Colonic mucosa (tissue), 4 donors: Measurements from ENCODE around the gene MAN2B1. TPM values are rescaled to one million over a fixed set of nuclear protein-coding genes. Genes with fewer than 3 reads are reported as not detected.

Experiments
- DNase-seq: peaks from one replicate; pipeline ENCODE4 v3.0.0-alpha.2; 2020
- H3K27ac ChIP-seq: fragments of 200-600 bp; one replicate; pipeline ENCODE4 v1.8.0; 2021
- H3K27me3 ChIP-seq: fragments of 200-600 bp; one replicate; pipeline ENCODE4 v1.8.0; 2021
- H3K36me3 ChIP-seq: fragments of 200-600 bp; one replicate; pipeline ENCODE4 v1.8.0; 2021
- H3K4me1 ChIP-seq: fragments of 200-600 bp; one replicate; pipeline ENCODE4 v1.8.0; 2021; ENCODE audit warnings: mild to moderate bottlenecking
- H3K4me3 ChIP-seq: fragments of 200-600 bp; one replicate; pipeline ENCODE4 v1.8.0; 2021
- H3K9ac ChIP-seq, 2 donors: one replicate each; pipeline ENCODE4 v1.7.0; 2013; ENCODE audit warnings: control low read depth in 2 of 2, low read depth in 2 of 2, low read length in 2 of 2
- H3K9me3 ChIP-seq: fragments of 200-600 bp; one replicate; pipeline ENCODE4 v1.8.0; 2021
- intact Hi-C: fragments of 100-400 bp; cut with DNase I; formaldehyde crosslinking; loops from one replicate; pipeline ENCODE4 v1.14.1; 2022
- total RNA-seq, 2 donors: library from RNA; stranded (reverse); fragmentation: NEBNext Ultra II Directional in 1 of 2; extraction: Animal tissue kit (Norgen Biotek cat#: 25700) in 1 of 2; gene quantifications; one replicate each; pipeline ENCODE4 v1.2.1, GENCODE V29; 2021
- TF ChIP-seq, protein P1 (sequence below): fragments of 200-600 bp; IDR thresholded peaks from one replicate; pipeline ENCODE4 v1.8.0; 2022; ENCODE audit warnings: antibody characterized with exemption, mild to moderate bottlenecking
- donor health status: healthy.
- donor health status: DM: no; HTN: no; CAD: no.
- donor health status: DM: no; HTN: no; CAD: no.

MAN2B1 gene
- total RNA-seq, 2 donors from 2014 or later, result 51.7 to 67.4 TPM

DNA sequence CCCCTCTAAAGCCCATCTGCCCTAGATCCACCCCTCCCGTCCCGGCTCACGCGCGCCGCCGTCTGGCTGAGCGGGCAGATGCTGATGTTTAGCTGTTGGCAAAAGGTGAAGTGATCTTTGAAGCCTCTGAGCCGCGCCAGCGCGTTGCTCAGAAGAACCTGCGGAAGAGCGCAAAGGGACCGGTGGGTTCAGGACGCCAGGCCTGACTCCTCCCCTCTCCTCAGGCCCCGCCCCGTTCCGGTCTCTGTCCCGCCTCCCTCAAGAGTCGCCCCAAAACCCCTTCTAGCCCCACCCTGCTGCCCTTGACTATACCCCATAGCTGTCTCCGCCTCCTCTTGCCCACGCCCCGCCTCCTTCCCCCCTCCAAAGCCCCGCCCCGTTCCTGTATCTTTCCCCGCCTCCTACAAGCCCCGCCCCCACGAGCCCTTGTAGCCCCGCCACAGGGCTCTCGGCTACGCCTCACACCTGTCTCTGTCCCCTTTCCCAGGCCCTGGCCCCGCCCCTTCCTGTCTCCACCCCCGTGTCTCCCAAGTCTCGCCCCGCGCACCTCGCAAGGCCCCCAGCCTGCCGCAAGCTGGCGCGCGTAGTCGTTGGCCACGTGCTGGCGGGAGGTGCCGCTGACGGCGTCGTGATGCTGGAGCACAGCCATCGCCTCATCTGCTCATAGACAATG is 9.5 kb downstream of the MAN2B1 start:
- H3K9me3 ChIP-seq, result no peaks in the 10 kb centered on the region
- H3K9ac ChIP-seq, result no peak overlapping the region
- no peak overlapping the region for H3K27ac ChIP-seq
- TF ChIP-seq, protein P1, sequence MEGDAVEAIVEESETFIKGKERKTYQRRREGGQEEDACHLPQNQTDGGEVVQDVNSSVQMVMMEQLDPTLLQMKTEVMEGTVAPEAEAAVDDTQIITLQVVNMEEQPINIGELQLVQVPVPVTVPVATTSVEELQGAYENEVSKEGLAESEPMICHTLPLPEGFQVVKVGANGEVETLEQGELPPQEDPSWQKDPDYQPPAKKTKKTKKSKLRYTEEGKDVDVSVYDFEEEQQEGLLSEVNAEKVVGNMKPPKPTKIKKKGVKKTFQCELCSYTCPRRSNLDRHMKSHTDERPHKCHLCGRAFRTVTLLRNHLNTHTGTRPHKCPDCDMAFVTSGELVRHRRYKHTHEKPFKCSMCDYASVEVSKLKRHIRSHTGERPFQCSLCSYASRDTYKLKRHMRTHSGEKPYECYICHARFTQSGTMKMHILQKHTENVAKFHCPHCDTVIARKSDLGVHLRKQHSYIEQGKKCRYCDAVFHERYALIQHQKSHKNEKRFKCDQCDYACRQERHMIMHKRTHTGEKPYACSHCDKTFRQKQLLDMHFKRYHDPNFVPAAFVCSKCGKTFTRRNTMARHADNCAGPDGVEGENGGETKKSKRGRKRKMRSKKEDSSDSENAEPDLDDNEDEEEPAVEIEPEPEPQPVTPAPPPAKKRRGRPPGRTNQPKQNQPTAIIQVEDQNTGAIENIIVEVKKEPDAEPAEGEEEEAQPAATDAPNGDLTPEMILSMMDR, result no peak
- no peaks in the 10 kb centered on the region for H3K27me3 ChIP-seq
- H3K36me3 ChIP-seq, result no peaks in the 10 kb centered on the region
- DNase-seq, result no peak
- H3K4me3 ChIP-seq, result no peak overlapping the region
- H3K4me1 ChIP-seq, result no peaks in the 10 kb centered on the region
- intact Hi-C loops, result no loop called here

DNA sequence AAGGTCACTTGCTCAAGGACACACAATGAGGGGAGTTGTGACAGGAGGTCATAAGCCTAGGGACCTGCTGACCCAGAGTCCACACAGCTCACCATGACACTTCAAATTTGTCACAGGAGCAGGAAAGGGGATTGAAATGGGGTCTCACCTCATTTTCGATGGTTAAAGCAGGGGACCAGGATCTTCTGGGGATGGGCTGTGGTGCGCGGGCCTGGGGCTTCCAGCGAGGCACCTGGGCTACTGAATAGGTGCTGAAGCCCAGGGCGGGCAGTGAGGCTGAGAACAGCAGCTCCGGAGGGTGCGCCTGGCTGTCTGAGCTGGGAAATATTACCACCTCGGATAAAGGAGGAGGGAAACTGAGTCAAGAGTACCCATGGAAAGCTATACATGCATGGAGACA is 11.0 kb downstream of the MAN2B1 start:
- no peaks in the 10 kb centered on the region for H3K27me3 ChIP-seq
- H3K27ac ChIP-seq, result no peak overlapping the region
- no peaks in the 10 kb centered on the region for H3K4me1 ChIP-seq
- no peaks in the 10 kb centered on the region for H3K9me3 ChIP-seq
- TF ChIP-seq, protein P1, result no peak
- DNase-seq, result no peak
- no peak overlapping the region for H3K4me3 ChIP-seq
- H3K9ac ChIP-seq, result no peak overlapping the region
- intact Hi-C loops, result no loop called here
- H3K36me3 ChIP-seq, result no peaks in the 10 kb centered on the region

DNA sequence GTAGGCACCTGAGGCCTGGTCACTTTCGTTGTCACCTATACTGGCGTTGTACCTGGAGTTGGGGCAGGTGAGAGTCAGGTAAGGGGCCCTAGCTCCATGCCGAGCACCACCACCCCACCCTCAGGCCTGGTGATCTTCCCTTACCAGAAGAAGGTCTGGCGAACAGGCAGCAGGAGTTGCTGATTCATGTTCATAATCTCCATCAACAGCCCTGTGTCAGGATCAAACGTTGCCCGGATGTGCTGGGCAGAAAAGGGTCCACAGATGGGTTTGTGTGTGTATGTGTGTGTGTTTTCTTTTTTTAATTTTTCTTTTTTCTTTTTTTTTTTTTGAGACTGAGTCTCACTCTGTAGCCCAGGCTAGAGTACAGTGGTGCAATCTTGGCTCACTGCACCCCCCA is 14.3 kb downstream of the MAN2B1 start:
- Histone ChIP-seq H3K4me1 (peaks cover 3% of the 10 kb centered on the region), H3K4me3 (no peak overlapping the region), H3K9ac (no peak overlapping the region), H3K36me3 (no peaks in the 10 kb centered on the region), H3K27me3 (no peaks in the 10 kb centered on the region), H3K27ac (no peak overlapping the region), H3K9me3 (no peaks in the 10 kb centered on the region)
- intact Hi-C loops, result no loop called here
- no peak for DNase-seq
- TF ChIP-seq, protein P1, result no peak

DNA sequence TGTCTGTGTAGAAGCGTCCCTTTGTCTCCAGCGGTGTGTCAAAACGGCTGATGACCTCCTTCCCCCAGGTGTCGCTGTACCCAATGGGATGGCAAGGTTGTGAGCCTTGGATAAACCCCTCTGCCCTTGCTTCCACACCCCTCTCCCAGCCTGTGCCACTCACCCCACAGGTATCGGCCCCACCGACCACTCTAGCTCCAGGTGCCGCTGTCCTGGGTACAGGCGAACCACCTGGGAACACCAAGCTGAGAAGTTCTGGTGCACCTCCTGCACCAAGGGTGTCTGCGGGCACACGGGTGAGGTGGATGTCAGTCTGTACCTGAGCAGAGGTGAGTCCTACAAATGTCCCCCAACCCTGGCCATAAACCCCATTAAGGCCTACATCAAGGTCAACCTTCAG is 16.6 kb downstream of the MAN2B1 start:
- H3K27ac ChIP-seq, result no peak overlapping the region
- DNase-seq, result no peak
- H3K9me3 ChIP-seq, result no peaks in the 10 kb centered on the region
- intact Hi-C loops, result no loop called here
- TF ChIP-seq, protein P1, result no peak
- H3K36me3 ChIP-seq, result no peaks in the 10 kb centered on the region
- H3K4me3 ChIP-seq, result no peak overlapping the region
- H3K4me1 ChIP-seq, result peaks cover 3% of the 10 kb centered on the region
- H3K9ac ChIP-seq, result no peak overlapping the region
- no peaks in the 10 kb centered on the region for H3K27me3 ChIP-seq

DNA sequence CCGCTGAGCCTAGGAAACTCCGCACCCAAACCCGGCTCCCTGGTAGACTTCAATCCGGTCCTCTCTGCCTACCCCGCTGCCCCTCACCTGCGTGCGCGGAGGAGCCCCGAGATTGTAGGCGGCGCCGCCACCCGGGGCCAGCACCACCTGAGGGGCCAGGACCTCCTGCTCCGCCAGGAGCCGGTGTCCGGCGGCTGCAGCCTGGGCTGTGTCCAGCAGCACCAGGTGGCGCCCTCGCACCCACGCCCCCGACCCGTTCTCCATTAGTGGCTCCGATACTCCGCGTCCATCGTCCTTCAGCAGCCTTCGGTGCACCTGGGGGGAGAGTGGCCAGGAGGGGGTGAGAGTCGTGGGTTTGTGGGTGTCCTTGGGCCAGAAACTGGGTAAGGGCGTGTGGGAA is 18.5 kb downstream of the MAN2B1 start:
- no peaks in the 10 kb centered on the region for H3K9me3 ChIP-seq
- H3K9ac ChIP-seq, result no peak overlapping the region
- H3K27me3 ChIP-seq, result no peaks in the 10 kb centered on the region
- no peaks in the 10 kb centered on the region for H3K36me3 ChIP-seq
- TF ChIP-seq, protein P1, result no peak
- peak; percentile 28 for DNase-seq
- peaks cover 3% of the 10 kb centered on the region for H3K4me1 ChIP-seq
- H3K4me3 ChIP-seq, result peak overlapping the region; percentile 31
- no peak overlapping the region for H3K27ac ChIP-seq
- intact Hi-C loops, result no loop called here
